ENCODE data around the gene PLA2G6. TPM values are rescaled to one million over a fixed set of nuclear protein-coding genes. Genes with fewer than 3 reads are reported as not detected.

Gene PLA2G6
- total RNA-seq, 1 experiment from 2014 or later: 24.1 TPM

GRCh38 chr22:38151126-38151500 is 30.5 kb downstream of the PLA2G6 start:
- no peaks in the 10 kb centered on the region for H3K9me3 ChIP-seq (ENCODE audit: control insufficient read depth, low read depth, low read length)
- no peak overlapping the region for H2AK5ac ChIP-seq (ENCODE audit: insufficient read length, low read length)
- no peaks in the 10 kb centered on the region for H3K27me3 ChIP-seq (ENCODE audit: insufficient read depth, low read length)
- no peak overlapping the region for H2BK20ac ChIP-seq (ENCODE audit: low read depth, low read length, poor library complexity, severe bottlenecking)
- Mint-ChIP-seq H3K27me3 (ENCODE audit: low read depth) (no peaks in the 10 kb centered on the region; the same call in 1 of the 2 replicates), H3K9me3 (no peaks in the 10 kb centered on the region), H3K4me1 (peaks cover 19 to 31% of the 10 kb centered on the region in 2 experiments), H3K4me3 (no peak overlapping the region), H3K27ac (no peak overlapping the region), H3K36me3 (ENCODE audit: insufficient read depth in 1 of 3, low read depth in 3 of 3) (0 out of 7 replicates have a peak, but pooled peaks cover 0 to 3% (median 0%) of the 10 kb centered on the region in 3 experiments)
- DNase-seq: no peak
- H3K9ac ChIP-seq (ENCODE audit: extremely low read depth, insufficient read length, low read length): no peak overlapping the region
- no peak overlapping the region for H2BK12ac ChIP-seq (ENCODE audit: insufficient read length, low read depth, low read length)
- H2BK5ac ChIP-seq (ENCODE audit: insufficient read length, low read length): no peak overlapping the region
- H3K4me1 ChIP-seq (ENCODE audit: insufficient read depth, low read length): no peaks in the 10 kb centered on the region
- no peak overlapping the region for H3K14ac ChIP-seq (ENCODE audit: insufficient read depth, low read length)
- no CpG with 5 or more reads among the region's 8 CpGs for WGBS (ENCODE audit: extremely low coverage, insufficient read length, low lambda C conversion rate)
- H4K20me1 ChIP-seq (ENCODE audit: control insufficient read depth, insufficient read depth, insufficient read length): no peaks in the 10 kb centered on the region
- no peak overlapping the region for H3K4me2 ChIP-seq (ENCODE audit: insufficient read depth, insufficient read length, low read length)
- H2AFZ ChIP-seq (ENCODE audit: low read length): no peak overlapping the region
- no peaks in the 10 kb centered on the region for H3K79me1 ChIP-seq (ENCODE audit: insufficient read depth, low read depth, low read length, poor library complexity, severe bottlenecking)
- no peak overlapping the region for H3K23ac ChIP-seq (ENCODE audit: insufficient read length, low read depth, low read length)
- H3K23me2 ChIP-seq (ENCODE audit: insufficient read length, low read depth, low read length, poor library complexity, severe bottlenecking): no peaks in the 10 kb centered on the region
- no peak overlapping the region for H4K8ac ChIP-seq (replicated peaks; ENCODE audit: insufficient read length, low read depth, low read length)
- H3K79me2 ChIP-seq (ENCODE audit: insufficient read depth, low read length): no peaks in the 10 kb centered on the region
- no peak overlapping the region for H3K4ac ChIP-seq (ENCODE audit: low read depth, low read length)
- no peak for TF ChIP-seq CTCF (conservative IDR thresholded peaks at IDR 0.05)
- H3K18ac ChIP-seq (ENCODE audit: insufficient read length, low read depth, low read length): no peak overlapping the region
- H3K27ac ChIP-seq (ENCODE audit: insufficient read length, low read depth, low read length): no peak overlapping the region
- no peak overlapping the region for H3K56ac ChIP-seq (ENCODE audit: insufficient read length, low read depth, low read length)
- no peak overlapping the region for H4K91ac ChIP-seq (ENCODE audit: insufficient read length, low read depth, low read length)
- H2BK15ac ChIP-seq (ENCODE audit: low read depth, low read length): no peak overlapping the region
- H3T11ph ChIP-seq (ENCODE audit: low read length): no peak overlapping the region
- no peak overlapping the region for H2BK120ac ChIP-seq (ENCODE audit: low read depth, low read length, poor library complexity, severe bottlenecking)
- no peak overlapping the region for H4K5ac ChIP-seq (ENCODE audit: insufficient read length, low read depth, low read length)

All from H9 (cell line).